Epithelial cell of esophagus (primary cell): ENCODE data around the gene MOB1B.

Experiments
- DNase-seq: peaks from one replicate; pipeline ENCODE4 v3.0.0; 2010; ENCODE audit warnings: low read depth
- H3K4me3 ChIP-seq: 2 replicates; pipeline ENCODE4 v1.5.1; 2011; ENCODE audit warnings: mild to moderate bottlenecking, low read length, control low read depth
- CTCF ChIP-seq: IDR thresholded peaks from 2 replicates; pipeline ENCODE4 v1.5.1; 2011; ENCODE audit warnings: low read depth, mild to moderate bottlenecking, low read length, control low read depth, inconsistent platforms; ENCODE audit not compliant: insufficient read depth; ENCODE audit errors: missing control alignments

The MOB1B gene

GRCh38 chr4:70938086-70938485, 35.9 kb downstream of the MOB1B start:
- no peak for TF ChIP-seq CTCF
- no peak for DNase-seq
- H3K4me3 ChIP-seq, result no peak overlapping the region

- TF ChIP-seq CTCF, result no peak
- no peak for DNase-seq
- H3K4me3 ChIP-seq, result no peak overlapping the region
Observed at GRCh38 chr4:70940134-70940533, 38.0 kb downstream of the MOB1B start.

GRCh38 chr4:70943114-70943513, 40.9 kb downstream of the MOB1B start:
- no peak for DNase-seq
- TF ChIP-seq CTCF, result no peak
- H3K4me3 ChIP-seq, result no peak overlapping the region

GRCh38 chr4:70945046-70945445, 42.9 kb downstream of the MOB1B start:
- no peak for DNase-seq
- no peak overlapping the region for H3K4me3 ChIP-seq
- no peak for TF ChIP-seq CTCF

- DNase-seq, result no peak
- TF ChIP-seq CTCF, result no peak
- no peak overlapping the region for H3K4me3 ChIP-seq
Observed at GRCh38 chr4:70945452-70946055, 43.4 kb downstream of the MOB1B start.

GRCh38 chr4:70946939-70947338, 44.8 kb downstream of the MOB1B start:
- H3K4me3 ChIP-seq, result no peak overlapping the region
- no peak for DNase-seq
- TF ChIP-seq CTCF, result no peak

GRCh38 chr4:70948665-70949260, 46.6 kb downstream of the MOB1B start:
- DNase-seq, result no peak
- no peak overlapping the region for H3K4me3 ChIP-seq

More at GRCh38 chr4:70948665-70949260, 46.6 kb downstream of the MOB1B start:
- peak; percentile 11 for TF ChIP-seq CTCF
